OCI-LY7 (cell line): ENCODE measurements around the gene IRF7. TPM values are rescaled to one million over a fixed set of nuclear protein-coding genes. Genes with fewer than 3 reads are reported as not detected.
A peak's percentile ranks its signal among the peaks of the same experiment; 100 is the strongest.

Experiments used
- BruUV-seq: library from RNA; stranded (reverse); fragments of 400-500 nt; replicated peaks from 2 replicates; lab custom pipeline; 2021; lab: Mats Ljungman, UMichigan
- CTCF ChIA-PET: fragments of 300-600 bp; sonication (Branson Sonifier 250); formaldehyde crosslinking; loops from one replicate; lab custom pipeline; 2022; ENCODE audit warnings: antibody characterized with exemption; ENCODE audit not compliant: unreplicated experiment; lab: Charles Lee
- POLR2A ChIA-PET: fragments of 300-600 bp; sonication (Branson Sonifier 250); formaldehyde crosslinking; loops from one replicate; lab custom pipeline; 2022; ENCODE audit warnings: antibody characterized with exemption; lab: Charles Lee
- DNase-seq: peaks from one replicate; pipeline ENCODE4 v3.0.0-alpha.2; 2015; ENCODE audit warnings: low spot score
- H2AFZ ChIP-seq: fragments of 200-600 bp; sonication (generic), shearing (Covaris generic); 2 replicates; pipeline ENCODE4 v1.6.1; 2014; ENCODE audit warnings: mild to moderate bottlenecking, antibody characterized with exemption, low read length, moderate library complexity
- H3K27ac ChIP-seq: fragments of 200-600 bp; sonication (generic); 2 replicates; pipeline ENCODE4 v1.5.1; 2014; ENCODE audit warnings: mixed run types, low read depth, mild to moderate bottlenecking, moderate library complexity, low read length, inconsistent platforms; ENCODE audit not compliant: poor library complexity, severe bottlenecking
- H3K36me3 ChIP-seq: fragments of 200-600 bp; sonication (generic); 2 replicates; pipeline ENCODE4 v1.6.1; 2014; ENCODE audit warnings: mild to moderate bottlenecking, antibody characterized with exemption, low read length, moderate library complexity, mixed read lengths; ENCODE audit not compliant: insufficient read depth
- H3K4me1 ChIP-seq: fragments of 200-600 bp; sonication (generic); 2 replicates; pipeline ENCODE4 v1.5.1; 2014; ENCODE audit warnings: mild to moderate bottlenecking, low read length; ENCODE audit not compliant: insufficient read depth, poor library complexity, severe bottlenecking
- H3K4me2 ChIP-seq: fragments of 200-600 bp; sonication (generic); 2 replicates; pipeline ENCODE4 v1.6.1; 2014; ENCODE audit warnings: mild to moderate bottlenecking, low read length
- H3K4me3 ChIP-seq: fragments of 200-600 bp; sonication (generic); 2 replicates; pipeline ENCODE4 v1.5.1; 2014; ENCODE audit warnings: mild to moderate bottlenecking, low read depth, low read length; ENCODE audit not compliant: poor library complexity, severe bottlenecking
- H3K79me2 ChIP-seq: fragments of 200-600 bp; sonication (generic); 2 replicates; pipeline ENCODE4 v1.6.1; 2016; ENCODE audit warnings: low read depth, mild to moderate bottlenecking, low read length, moderate library complexity, mixed read lengths; ENCODE audit not compliant: insufficient read depth
- H3K9me2 ChIP-seq: fragments of 200-600 bp; sonication (generic); 2 replicates; pipeline ENCODE4 v1.6.1; 2016; ENCODE audit warnings: mild to moderate bottlenecking, low read length, mixed read lengths; ENCODE audit not compliant: insufficient read depth
- H3K9me3 ChIP-seq: fragments of 200-600 bp; sonication (generic); 2 replicates; pipeline ENCODE4 v1.6.1; 2014; ENCODE audit warnings: mild to moderate bottlenecking, mixed run types, low read length, mixed read lengths
- H4K20me1 ChIP-seq: fragments of 200-600 bp; sonication (generic); 2 replicates; pipeline ENCODE4 v1.6.1; 2014; ENCODE audit warnings: mild to moderate bottlenecking, antibody characterized with exemption, low read length, moderate library complexity, mixed read lengths; ENCODE audit not compliant: insufficient read depth
- EZH2phosphoT487 ChIP-seq: fragments of 200-600 bp; sonication (generic); IDR thresholded peaks from 2 replicates; pipeline ENCODE4 v1.6.1; 2018; ENCODE audit warnings: low read depth, borderline replicate concordance, mild to moderate bottlenecking, mixed run types, antibody characterized with exemption, low read length, moderate library complexity, mixed read lengths
- intact Hi-C: fragments of 100-400 bp; cut with micrococcal nuclease; formaldehyde crosslinking; loops from one replicate; pipeline ENCODE4 v1.10.0; 2022; ENCODE audit not compliant: unreplicated experiment
- total RNA-seq, 2 experiments: library from RNA; depleted of rRNA in 1 of 2; stranded (reverse); fragments of >200 nt in 1 of 2; shearing (Covaris generic) in 1 of 2; gene quantifications; 2 replicates each; pipeline ENCODE4 v1.2.3, GENCODE V29; 2014 to 2022
- TF ChIP-seq, protein P1 (sequence below): fragments of 200-600 bp; sonication (generic); conservative IDR thresholded peaks from 2 replicates; pipeline ENCODE4 v1.5.1; 2014; ENCODE audit warnings: mild to moderate bottlenecking, antibody characterized with exemption, low read length, moderate library complexity, mixed read lengths

The IRF7 gene
- total RNA-seq, 2 experiments from 2014 or later = 15.8 to 18.7 TPM

DNA sequence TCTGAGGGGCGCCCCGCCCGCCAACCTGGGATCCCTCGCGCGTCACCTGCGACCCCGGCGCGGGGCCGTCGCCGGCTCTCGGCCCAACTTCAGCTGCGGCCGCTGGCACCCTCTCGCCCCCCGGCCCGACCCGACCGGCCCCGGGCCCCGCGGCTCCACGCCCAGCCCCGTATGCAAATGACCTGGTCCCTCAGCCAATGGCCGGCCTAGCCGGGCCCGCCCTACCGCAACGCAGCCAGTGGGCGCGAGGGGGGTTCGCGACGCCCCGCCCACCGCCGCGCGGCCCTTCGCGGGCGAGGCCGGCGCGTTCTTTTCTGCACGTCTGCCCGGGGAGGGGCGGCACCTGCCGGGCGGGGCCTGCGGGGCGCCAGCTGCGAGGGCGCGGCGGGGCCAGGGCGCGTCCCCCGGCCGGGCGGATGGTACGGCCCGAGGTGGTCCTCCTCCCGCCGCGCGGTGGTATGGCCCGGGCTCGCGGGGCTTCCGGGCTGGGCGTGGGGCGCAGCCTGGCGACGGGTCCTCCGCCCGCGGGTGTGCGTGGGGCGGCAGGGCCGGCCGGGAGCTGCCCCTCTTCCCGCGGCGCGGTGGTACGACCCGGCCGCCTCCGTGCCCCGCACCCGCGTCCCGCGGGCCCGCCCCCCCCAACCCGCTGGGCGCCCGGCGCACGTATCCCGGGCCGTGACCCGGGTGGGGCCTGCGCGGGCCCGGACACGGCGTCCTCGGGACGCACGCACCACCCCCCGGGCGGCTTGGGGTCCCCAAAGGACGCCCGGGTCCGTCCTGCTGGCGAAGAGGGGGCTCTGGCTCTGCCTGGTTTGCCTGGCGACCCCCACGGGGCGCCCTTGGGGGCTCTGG lies 47.2 kb downstream of the IRF7 start:
- CTCF ChIA-PET = no interaction called here
- H3K27ac ChIP-seq = no peak overlapping the region
- peaks cover 18% of the 10 kb centered on the region for H3K4me1 ChIP-seq
- peak overlapping the region; percentile 84 for H3K4me3 ChIP-seq
- no peaks in the 10 kb centered on the region for H3K79me2 ChIP-seq
- H3K4me2 ChIP-seq = peak overlapping the region; percentile 94
- no peaks in the 10 kb centered on the region for H3K36me3 ChIP-seq
- intact Hi-C loops = loop anchor here (5.0 kb wide), 1 partner anchor 229 kb away; the partner anchor contains the start of gene SLC25A22
- no TSS peak for BruUV-seq
- no peak for TF ChIP-seq EZH2phosphoT487
- TF ChIP-seq, protein P1, sequence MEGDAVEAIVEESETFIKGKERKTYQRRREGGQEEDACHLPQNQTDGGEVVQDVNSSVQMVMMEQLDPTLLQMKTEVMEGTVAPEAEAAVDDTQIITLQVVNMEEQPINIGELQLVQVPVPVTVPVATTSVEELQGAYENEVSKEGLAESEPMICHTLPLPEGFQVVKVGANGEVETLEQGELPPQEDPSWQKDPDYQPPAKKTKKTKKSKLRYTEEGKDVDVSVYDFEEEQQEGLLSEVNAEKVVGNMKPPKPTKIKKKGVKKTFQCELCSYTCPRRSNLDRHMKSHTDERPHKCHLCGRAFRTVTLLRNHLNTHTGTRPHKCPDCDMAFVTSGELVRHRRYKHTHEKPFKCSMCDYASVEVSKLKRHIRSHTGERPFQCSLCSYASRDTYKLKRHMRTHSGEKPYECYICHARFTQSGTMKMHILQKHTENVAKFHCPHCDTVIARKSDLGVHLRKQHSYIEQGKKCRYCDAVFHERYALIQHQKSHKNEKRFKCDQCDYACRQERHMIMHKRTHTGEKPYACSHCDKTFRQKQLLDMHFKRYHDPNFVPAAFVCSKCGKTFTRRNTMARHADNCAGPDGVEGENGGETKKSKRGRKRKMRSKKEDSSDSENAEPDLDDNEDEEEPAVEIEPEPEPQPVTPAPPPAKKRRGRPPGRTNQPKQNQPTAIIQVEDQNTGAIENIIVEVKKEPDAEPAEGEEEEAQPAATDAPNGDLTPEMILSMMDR = no peak
- no peaks in the 10 kb centered on the region for H3K9me2 ChIP-seq
- peak; percentile 97 for DNase-seq
- H2AFZ ChIP-seq = peak overlapping the region; percentile 68; the same call in 1 of the 2 replicates
- POLR2A ChIA-PET = interaction anchor here (1.0 kb wide), 1 partner anchor 33 kb away, joined by 4 read pairs; no protein-coding TSS in a partner anchor
- H3K9me3 ChIP-seq = no peaks in the 10 kb centered on the region
- H4K20me1 ChIP-seq = no peaks in the 10 kb centered on the region

DNA sequence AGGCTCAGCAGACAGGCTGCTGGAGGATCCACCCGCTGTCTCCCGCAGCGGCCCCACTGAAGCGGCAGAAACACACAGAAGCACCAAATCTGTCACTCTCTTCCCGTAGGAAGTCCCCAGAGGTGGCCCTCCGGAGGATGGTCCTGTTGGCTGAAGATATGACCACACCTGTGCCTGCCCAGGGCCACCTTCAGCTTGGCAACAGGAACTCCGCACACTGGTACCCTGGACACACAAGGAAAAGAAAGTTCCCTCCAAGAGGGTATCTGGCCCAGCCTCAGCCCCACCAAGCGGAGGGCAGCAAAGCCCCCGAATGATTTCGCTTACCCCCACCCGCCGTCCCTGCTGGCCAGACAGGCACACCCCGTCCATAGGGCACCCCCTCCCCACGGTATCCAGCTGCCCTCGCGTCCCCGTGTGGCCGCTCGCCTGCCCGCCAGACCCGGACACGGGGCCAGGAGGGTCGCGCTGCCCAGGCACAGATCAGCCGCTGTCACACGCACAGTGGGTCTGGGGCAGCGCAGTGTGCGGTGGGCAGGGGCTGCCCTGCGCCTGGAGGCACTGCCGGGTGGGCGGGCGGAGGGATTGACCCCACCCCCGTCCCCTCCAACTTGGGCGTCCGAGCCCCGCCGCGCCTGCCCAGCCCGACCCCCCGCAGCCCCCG lies 48.0 kb downstream of the IRF7 start:
- Histone ChIP-seq H3K9me3 (no peaks in the 10 kb centered on the region), H3K4me1 (peaks cover 18% of the 10 kb centered on the region), H3K27ac (no peak overlapping the region), H3K79me2 (no peaks in the 10 kb centered on the region), H3K4me3 (peak overlapping the region; percentile 84), H2AFZ (peak overlapping the region; percentile 68; the same call in 1 of the 2 replicates), H3K9me2 (no peaks in the 10 kb centered on the region), H4K20me1 (no peaks in the 10 kb centered on the region), H3K4me2 (peak overlapping the region; percentile 94), H3K36me3 (no peaks in the 10 kb centered on the region)
- ChIA-PET CTCF (no interaction called here), POLR2A (interaction anchor here (1.0 kb wide), 1 partner anchor 32 kb away, joined by 4 read pairs; no protein-coding TSS in a partner anchor)
- no TSS peak for BruUV-seq
- intact Hi-C loops = loop anchor here (5.0 kb wide), 1 partner anchor 230 kb away; the partner anchor contains the start of gene SLC25A22
- no peak for TF ChIP-seq EZH2phosphoT487
- TF ChIP-seq, protein P1 = no peak
- no peak for DNase-seq
